HTR-8/SVneo (cell line): ENCODE data around the gene ZBTB5.
A peak's percentile ranks its signal among the peaks of the same experiment; 100 is the strongest.
"Not testable (repeated sequence)": the region's sequence is repeated elsewhere in the genome, so short reads cannot be mapped to it uniquely, and the experiment has no call there.

Source experiments
- DNase-seq: peaks from one replicate; pipeline ENCODE4 v3.0.0; 2011; ENCODE audit warnings: low spot score, mixed read lengths; ENCODE audit not compliant: insufficient read length
- FAIRE-seq: peaks from 2 replicates; lab custom pipeline; 2011; peaks lifted over from hg19 to GRCh38; lab: Jason Lieb, UNC

The ZBTB5 gene

DNA sequence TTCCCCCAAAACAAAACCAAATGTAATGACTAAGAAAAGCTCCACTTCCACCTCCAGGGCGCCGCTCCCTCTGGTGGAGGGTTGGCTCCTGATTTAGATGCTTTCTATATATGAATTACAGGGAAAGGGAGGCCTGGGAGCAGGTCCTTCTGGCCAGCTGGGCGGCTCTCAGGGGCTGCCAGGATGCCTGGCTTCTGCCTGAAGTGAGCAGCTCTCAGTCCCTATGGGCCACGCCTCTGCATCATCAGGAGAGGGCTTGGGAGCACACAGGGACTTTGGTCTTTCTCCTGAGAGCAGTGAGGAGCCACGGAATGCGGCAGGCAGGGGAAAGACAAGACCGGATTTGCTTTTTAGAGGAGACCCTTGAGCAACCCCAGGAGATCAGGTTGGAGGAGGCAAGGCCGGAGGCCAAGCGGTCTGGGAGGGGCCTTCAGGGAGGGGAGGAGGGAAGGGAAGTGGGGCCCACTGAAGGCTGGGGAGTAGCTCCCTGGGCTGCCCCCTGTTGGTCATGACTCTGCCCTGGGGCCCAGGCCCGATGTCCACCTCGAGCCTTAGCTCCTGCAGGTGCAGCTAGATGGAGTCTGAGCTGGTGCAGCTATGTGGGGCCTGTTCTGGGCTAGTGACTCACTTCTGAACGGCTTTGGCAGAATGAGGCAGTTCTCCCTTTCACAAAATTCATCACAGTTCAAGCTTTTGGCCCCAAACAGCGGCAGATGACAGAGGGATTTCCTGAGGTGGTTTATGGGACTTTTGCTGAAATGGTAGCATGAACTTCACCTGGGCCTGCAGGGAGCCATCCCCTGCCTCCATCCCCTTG is 54.1 kb downstream of the ZBTB5 start:
- FAIRE-seq = no peak
- peak; percentile 22 for DNase-seq

DNA sequence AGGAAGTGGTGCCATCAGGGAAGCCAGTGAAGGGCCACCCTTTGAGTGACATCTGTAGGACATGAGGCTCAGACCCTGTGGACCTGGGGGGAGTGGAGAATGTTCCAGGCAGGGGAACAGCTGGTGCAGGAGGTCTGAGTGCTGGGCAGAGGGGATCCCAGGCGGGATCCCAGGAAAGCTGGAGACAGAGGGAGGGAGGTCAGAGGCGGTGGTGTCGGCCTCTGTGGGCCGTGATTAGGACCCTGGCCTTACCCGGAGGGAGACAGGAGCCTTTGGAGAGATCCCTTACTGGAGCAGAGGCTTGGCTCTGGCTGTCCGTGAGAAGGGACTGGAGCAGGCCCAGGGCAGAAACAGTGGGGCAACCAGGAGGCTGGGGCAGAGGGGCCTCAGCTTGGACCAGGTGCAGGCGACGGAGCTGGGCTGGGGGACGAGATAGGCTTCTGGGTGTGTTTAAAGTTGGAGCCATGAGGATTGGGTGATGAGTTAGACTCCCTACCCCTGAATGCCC is 54.8 kb downstream of the ZBTB5 start:
- FAIRE-seq (no peak), DNase-seq (no peak)

DNA sequence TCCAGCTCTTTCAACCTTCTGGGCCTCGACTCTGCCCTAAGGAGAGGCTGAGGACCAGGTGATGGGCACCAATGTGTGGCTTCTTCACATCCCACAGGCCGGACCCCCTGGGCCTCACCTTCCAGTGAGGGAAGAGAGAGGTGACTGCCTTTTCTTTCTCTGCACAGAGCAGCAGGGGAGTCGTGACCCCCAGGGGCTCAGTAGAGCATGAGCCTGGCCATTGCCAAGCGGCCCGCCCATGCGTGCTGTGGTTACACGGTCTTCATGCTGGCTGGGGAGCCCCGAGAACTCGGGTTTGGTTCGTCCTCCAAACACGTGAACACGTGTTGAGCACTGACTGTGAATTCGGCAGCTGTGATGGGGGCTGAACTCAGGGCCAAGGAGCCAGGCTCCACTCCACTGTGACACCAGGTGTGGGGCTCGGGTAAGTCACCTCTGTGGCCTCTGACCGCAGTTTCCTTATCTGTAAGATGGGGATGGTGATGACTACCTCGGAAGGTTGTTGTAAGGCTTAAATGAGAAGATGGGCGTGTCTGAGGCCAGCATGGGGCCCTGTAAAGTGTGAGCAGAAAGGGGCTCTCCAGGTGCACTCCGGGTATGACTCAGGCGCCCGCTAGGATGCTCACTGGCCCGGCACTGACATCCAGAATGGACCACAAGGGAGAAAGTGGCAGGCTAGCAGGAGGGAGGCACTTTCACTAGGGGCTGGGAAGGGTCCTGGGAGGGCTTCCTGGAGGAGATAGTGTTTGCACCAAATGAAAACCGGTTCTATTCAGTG is 56.1 kb downstream of the ZBTB5 start:
- no peak for DNase-seq
- no peak for FAIRE-seq

DNA sequence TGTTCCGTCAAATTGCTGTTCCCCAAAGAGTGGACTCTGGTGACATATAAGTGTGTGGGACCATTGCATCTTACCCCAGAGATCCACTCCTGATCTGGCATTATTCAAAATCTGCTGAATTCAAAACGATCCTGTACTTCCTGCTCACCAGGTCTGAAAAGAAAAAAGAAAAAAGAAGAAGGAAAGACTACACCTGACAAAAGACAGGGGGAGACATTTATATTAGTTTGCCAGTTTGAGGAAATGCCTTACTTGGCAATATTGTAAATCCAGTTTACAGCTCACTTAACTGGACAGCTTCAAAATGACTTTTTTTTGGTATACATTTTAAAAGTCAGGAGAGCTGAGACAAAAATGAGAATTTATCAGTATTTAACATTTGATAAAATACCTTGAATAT is 57.8 kb downstream of the ZBTB5 start:
- DNase-seq (no peak), FAIRE-seq (no peak)

DNA sequence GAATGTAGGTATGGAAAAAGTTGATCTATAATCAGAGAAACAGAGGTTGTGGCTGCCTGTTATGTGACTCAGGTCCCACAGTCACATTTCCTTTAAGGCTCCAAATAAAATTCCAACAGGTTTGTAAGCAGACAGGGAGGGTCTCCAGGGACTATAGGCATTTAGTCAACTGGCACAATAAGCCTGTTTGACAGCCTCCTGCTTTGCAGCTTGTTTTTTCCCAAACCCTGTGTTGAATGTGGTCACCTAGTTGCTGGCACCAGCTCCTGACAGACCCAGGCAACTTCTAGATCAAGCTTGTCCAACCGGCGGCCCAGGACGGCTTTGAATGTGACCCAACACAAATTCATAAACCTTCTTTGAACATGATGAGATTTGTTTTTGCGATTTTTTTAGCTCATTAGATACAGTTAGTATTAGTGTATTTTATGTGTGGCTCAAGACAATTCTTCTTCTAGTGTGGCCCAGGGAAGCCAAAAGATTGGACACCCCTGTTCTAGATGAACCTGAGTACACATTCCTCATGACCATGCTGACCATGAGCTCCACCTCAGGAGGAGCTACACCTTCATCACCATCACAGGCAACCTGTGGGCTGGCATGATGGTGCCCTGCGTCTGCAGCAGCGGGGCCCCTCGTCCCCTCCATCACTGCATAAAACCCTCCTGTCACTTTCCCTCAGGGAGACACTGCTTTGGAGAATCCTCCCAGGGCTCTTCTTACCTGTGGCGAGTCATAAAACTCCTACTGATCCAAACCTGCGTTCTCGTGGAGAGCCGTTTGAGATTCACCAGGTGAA is 58.4 kb downstream of the ZBTB5 start:
- no peak for FAIRE-seq

DNA sequence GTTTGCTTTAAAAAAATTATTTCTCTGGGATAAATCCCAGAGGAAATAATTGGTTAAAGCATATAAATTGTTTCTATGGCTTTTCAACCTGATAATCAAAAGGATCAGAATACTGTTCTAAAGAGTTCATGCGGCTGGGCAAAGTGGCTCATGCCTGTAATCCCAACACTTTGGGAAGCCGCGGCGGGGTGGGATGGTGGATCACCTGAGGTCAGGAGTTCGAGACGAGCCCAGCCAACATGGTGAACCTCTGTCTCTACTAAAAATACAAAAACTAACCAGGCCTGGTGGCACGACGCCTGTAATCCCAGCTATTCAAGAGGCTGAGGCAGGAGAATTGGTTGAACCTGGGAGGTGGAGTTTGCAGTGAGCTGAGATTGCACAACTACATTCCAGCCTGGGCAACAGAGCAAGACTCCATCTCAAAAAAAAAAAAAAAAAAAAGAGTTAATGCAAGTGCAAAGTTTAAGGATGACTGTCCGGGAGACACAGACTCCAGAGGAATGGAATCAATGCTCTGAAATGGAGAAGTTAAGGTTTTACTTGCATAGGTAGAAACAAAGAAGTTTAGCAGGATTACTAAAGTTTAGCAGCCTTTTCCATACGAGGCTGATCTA is 59.4 kb downstream of the ZBTB5 start:
- no peak for FAIRE-seq
- DNase-seq = no peak

More for the DNA sequence above, 58.4 kb downstream of the ZBTB5 start:
- DNase-seq = no peak

DNA sequence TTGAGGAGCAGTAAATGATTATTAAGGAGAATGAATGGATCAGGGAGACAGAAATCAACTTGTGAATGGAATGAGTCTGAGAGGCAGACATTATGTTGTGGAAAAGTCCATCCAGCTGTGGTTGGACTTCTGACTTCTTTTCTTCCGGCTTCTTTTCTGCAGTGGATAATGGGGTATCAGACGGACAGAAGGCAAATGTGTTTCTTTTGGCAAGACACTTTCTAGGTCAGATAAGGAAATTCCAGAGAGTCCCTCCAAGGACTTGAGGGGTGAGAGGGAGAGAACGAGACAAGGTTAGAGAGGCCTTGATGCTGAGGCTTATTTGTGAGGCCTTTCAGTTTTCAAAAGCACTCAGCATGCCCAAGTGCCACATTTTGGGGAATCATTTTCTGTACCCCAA is 59.9 kb downstream of the ZBTB5 start:
- DNase-seq (no peak), FAIRE-seq (no peak)

DNA sequence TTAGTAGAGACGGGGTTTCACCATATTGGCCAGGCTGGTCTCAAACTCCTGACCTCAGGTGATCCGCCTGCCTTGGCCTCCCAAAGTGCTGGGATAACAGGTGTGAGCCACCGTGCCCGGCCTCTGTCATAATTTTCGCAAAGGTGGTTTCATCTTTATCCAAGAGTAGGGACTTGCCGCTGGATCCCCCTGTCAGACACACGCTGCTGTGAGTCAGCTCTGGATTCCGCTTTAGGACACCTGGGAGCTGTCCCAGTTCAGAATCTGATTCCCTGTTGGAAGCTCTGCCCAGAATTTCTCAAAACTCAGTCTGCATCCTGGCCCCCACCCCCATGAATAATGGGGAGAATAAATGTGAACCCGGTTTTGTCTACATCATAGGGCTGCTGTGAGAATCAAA is 60.7 kb downstream of the ZBTB5 start:
- no peak for DNase-seq
- FAIRE-seq = no peak

DNA sequence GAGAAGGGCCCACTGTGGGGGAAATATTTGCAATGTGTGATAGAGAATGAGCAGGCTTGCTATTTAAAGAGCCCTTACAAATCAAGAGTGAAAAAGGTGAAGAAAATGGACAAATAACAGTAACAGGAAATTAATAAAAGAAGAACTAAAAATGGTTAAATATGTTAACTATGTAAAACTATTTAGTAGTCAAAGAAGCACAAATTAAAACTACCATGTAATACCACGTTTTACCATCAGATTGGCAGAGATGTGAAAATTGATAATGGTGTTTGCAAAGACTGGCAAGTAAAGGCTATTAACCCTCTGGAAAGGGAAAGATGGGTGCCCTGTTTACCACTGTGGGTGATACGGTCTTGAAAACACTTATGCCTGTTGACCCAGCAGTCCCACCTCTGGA is 65.9 kb downstream of the ZBTB5 start:
- no peak for DNase-seq
- FAIRE-seq = no peak

DNA sequence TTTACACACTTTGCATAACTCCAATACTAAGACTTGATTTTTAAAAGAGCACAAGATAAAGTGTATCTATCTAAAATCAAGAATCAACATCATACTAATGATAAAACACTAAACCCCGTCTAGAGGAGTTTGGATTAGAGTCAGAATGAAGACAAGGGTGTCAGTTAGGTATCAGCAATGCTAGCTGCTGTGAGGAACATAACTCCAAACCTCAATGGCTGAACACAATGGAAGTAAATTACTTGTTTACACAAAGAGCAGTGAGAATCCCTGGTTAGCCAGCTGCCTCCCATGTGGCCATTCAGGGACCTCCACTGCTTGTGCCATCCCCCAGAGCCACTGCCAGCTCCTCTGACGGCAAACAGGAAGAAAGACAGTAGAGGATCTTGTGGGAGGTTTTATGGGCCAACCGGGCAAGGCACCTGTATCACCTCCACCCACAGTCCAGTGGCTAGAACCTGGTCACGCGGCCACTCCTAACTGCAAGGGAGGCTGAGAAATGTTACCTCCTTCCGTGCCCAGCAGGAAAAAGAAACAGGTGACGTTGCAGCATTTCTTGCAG is 66.7 kb downstream of the ZBTB5 start:
- DNase-seq (no peak), FAIRE-seq (no peak)

DNA sequence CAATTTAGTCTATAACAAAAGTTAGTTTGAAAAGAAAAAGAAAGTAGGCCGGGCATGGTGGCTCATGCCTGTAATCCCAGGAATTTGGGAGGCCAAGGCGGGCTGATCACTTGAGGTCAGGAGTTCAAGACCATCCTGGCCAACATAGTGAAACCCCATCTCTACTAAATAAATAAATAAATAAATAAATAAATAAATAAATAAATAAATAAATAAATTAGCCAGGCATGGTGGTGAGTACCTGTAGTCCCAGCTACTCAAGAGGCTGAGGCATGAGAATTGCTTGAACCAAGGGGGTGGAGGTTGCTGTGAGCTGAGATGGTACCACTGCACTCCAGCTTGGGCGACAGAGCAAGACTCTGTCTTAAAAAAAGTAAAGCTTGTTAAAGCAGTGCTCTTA is 67.3 kb downstream of the ZBTB5 start:
- FAIRE-seq, DNase-seq: not testable (repeated sequence)

DNA sequence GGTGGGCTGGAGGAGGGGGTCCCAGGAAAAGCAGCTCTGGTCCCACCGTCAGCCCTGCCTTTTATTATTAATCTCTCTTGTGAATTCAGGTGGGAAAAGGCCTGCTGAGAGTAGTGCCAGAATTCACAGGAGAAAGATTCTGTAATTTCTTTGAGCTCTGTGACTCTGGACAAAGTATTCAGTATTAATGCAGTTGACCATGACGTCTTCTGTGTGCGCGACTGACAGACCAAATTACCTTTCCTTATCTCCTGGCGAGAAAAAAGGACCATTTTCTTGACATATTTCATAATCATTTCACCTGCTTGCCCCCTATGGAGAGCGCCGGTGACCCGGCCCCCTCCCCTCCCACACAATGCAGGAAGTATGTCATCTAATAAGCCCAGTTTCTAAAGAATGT is 69.6 kb downstream of the ZBTB5 start:
- DNase-seq = no peak
- FAIRE-seq = no peak

DNA sequence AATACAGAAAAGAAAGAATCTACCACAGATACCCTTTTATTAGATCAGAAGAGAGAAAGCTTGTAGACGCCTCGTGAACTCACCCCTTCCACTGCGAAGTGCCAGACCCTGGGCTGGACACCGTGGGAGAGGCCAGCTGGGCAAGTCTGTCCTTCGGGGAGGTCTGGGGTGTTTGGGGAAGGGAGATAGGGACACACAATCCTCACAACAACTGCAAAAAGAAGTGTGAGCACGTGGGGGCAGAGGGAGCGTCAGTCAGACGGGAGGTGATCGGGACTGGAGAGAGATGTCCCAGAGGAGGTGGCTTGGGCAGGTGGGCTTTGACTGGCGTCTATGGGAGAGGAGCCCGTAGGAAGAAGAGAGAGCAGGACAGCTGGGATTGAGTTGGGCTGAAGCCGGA is 70.0 kb downstream of the ZBTB5 start:
- FAIRE-seq (no peak), DNase-seq (no peak)

DNA sequence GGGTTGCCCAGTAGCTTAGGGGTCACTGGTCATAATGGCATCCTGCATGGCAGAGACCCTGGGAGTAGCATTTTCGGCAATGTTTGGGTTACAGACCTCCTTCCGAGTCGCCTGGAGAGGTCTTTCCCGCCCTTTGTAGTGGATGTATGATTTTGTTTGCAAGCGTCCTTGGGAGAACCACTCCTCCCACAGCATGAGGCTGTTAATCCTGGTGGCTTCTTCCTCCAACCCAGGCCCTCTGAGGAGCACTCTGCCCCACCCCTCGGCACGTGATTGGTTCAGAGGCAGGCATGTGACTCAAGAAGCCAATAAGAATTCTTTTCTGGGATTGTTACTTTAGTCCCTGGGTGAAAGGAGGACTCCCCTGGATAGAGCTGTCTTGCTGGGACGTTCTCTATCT is 73.0 kb downstream of the ZBTB5 start:
- no peak for FAIRE-seq
- no peak for DNase-seq

DNA sequence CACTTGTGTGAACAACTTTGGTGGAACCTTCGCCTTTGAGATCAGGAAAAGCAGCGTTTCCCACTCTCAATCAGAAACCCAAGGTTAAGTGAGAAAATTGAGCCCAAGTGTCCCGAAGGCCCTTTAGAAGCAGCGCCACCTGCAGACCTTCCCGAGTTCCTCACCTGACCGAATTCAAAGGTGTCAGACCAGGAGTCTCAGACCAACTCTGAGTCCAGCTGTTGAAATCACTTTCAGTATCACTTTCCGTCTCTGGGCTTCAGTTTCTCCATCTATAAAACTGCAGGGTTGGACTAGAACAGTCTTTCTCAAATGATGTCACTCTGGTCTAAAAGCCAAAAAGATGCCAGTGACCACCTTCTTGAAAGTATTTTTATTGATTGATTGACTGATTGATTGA is 74.5 kb downstream of the ZBTB5 start:
- DNase-seq (no peak), FAIRE-seq (no peak)
